ENCODE data around the gene LLCFC1.
"Not testable (repeated sequence)": the region's sequence is repeated elsewhere in the genome, so short reads cannot be mapped to it uniquely, and the experiment has no call there.

GRCh38 chr7:142978402-142978801 is 39.1 kb downstream of the LLCFC1 start:
- TF ChIP-seq CTCF, EP300 (IDR thresholded peaks at IDR 0.05): not testable (repeated sequence)

All from esophagus muscularis mucosa (tissue), 3 donors.